ENCODE data around the gene PALLD.

Gene PALLD

DNA sequence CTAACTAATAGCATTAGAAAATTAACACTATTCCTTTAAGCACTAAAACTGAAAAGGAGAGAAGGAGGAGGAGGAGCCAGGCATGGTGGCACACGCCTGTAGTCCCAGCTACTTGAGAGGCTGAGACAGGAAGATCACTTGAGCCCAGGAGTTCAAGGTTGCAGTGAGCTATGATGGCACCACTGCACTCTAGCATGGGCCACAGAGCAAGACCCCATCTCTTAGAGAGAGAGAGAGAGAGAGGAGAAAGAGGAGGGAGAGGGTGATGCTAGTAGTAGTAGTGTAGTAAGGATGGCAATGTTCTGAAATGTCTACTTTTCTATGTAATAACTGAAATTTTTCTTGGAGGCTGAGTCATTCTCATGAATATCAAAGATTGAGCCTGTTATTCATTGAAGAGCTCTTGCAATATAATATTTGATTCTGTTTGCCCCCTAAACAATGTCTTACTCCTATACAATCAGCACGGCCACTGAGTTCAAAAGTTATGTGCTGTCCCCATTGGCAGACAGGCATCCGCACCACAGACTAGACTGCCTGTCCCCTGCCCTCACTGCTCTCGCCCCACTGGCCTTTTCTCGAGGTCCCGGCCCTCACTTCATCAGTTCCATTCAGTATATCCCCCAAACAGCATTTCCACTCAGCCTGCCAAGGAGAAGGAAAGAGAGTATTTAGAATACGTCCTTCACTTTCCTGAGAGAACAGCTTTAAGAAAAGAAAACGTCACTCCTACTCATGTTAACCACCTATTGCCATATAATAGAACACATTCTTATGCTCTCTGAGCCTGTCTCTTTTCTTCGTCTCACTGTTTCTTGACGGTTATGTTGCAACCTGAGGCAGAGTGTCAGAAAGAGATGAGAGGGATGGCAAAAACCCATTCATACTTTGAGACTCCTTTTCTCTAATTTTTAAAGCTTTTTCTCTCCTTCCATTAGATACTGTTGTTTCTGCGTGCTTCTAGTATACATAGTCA lies 238.1 kb downstream of the PALLD start:
- no peak for DNase-seq (ENCODE audit: low spot score)

DNA sequence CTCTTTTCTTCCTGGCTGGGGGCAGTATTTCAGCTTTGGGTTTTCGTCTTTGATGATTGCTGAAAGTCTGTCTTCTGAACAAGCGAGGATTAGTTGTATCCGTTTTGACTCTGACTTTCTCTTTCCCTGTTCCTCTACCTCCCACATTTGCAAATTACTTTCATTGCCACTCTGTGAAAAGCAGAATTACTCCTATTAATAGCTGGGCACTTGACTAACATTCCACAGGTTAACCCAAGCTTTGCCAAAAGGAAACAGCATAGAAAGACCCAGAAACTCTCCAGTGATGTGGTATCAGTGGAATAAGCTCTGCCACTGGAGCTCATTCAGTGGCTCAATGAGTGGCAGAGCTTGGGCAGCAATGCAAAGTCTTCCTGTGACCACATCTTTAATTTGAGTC lies 238.9 kb downstream of the PALLD start:
- DNase-seq (ENCODE audit: low spot score) = no peak

DNA sequence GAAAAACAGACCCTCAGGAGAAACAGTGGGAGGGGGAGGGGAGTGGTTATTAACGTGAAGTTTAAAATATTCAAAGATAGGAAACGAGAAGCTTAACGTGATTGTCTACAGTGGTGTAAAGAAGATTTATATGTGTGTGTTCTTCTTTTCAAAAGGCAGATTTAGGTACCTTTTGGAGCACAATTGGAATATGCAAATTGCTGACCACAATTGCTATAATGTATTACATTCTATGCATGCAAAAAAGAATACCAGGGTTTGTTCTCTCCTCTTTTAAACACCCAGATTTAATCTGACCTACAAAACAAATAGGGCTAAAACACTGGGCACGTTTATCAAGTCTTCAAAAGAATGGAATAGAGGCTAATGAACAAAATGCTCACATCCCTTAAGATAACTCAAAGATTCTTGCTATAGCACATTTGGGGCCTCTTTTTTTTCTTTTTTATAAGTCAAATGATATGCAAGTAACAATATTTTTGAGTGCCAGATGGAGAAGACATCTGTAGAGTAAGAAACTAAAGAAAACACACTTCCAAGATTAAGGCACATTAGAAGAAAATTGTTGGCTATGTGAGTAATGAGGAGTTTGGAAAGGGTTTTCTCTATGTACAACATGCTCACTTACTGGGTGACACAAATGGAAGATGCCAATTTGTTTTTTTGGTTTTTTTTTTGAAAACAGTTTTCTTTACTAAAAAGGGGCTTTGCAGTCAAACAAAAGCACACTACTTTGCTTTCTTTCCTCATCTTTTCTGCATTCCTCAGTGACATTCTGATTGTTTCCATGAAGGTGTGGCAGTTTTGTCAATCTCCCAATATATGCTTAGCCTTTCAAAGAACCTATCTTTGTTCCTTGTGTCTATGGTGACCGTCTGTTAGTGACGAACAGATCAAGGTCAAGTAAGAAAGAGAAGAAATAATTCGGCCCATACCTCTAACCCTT lies 240.3 kb downstream of the PALLD start:
- no peak for DNase-seq (ENCODE audit: low spot score)

DNA sequence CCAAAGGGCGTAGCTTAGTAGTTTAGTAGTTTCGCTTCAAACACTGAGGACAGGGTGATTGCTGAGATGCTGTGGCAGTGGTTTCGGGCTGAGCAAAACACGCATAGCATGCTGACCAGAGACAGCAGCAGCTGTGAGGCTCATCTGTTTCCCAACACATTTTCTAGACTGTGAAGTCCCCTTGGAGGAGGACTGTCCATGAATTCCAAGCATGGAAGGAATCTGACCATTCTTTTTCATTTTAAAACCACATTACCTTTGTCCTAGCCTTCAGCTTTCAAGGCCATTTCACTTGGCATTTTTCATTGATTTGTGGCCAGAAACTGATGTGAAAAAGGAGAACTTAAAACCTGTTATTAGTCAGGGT lies 240.9 kb downstream of the PALLD start:
- DNase-seq (ENCODE audit: low spot score) = peak; percentile 71

DNA sequence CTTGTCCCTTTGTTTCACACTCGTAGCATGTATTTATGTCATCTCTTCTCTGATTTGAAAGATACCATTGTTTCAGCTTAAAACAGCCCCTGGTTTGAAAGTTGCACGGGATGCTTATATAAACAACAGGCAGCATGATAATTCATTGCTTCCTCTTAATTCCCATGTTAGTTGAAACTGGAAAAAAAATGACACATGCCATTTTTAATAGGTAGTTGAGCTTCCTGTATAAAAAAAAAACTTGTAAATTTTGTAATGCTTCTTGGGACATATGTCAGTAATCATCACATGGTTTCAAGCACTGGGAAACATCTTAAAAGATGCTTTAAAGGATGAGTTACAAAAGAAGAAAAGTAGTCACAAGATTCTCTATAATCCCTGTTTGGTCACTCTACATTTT lies 243.0 kb downstream of the PALLD start:
- DNase-seq (ENCODE audit: low spot score) = no peak

DNA sequence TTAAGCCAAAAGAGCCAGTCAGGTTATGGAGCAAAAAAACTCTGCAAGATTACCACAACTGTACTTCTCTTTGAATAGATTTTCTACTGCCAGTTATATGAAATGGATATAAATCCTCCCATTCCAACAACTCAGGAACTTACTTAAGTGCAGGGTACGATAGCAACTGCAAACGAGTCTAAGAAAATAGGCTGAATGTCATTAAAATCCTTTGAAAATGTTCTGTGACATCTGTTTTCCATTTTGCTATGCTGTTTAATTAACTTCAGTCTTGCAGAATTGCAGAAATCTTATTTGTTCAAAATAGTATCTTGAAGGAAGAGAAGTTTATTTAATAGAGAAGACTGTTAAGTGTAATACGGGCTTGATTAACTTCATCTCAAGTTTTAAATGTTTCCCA lies 243.8 kb downstream of the PALLD start:
- no peak for DNase-seq (ENCODE audit: low spot score)

DNA sequence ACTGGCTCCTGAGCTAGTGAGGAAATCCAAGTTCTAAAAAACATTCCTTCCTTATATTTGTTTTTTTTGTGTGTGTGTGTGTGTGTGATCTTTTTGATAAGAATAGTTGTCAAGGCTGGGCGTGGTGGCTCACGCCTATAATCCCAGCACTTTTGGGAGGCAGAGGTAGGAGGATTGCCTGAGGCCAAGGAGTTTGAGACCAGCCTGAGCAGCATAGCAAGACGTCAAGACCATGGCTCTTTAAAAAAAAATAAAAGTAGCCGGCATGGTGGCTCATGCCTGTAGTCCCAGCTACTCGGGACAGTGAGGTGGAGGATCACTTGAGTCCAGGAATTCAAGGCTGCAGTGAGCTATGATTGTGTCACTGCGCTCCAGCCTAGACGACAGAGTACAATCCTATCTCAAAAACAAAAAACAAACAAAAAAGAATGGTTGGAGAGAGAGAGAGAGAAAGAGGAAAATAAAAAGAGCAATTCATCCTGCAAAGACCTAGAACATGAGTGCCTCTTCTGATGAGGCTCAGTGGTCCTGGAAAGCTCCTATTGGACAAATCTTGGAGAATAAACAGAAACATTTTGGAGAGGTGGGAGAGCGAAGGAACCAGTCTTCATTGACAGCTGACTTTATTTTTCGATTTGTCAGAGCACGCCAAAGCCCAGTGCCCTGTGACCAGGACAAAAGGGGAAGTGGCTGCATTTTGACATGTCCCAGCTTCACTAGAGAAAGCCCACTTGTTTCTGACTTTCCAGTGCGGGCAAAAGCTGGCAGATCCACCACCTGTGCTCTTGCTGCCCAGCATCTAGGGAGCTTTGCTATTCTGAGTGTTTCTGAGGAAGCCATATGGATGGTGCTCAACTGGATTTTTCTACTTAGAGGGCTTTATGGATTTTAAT lies 244.7 kb downstream of the PALLD start:
- no peak for DNase-seq (ENCODE audit: low spot score)

DNA sequence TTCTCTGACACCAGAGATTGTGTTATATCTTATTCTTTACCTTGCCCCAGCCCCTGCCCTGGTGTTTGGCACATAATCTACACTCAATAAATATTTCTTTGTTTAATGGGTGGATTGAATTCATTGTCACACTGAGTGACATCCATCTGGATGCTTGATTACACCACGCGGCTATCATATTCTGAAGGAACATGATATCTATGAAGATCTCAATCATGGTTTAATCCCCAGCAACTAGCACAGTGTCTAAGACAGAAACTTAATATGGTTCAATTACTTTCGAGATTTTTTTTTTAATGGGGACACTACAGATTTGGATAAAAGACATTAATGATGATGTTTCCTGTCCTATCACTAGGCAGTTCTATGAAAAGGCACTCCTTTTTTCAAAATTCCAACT lies 246.3 kb downstream of the PALLD start:
- DNase-seq (ENCODE audit: low spot score) = no peak

DNA sequence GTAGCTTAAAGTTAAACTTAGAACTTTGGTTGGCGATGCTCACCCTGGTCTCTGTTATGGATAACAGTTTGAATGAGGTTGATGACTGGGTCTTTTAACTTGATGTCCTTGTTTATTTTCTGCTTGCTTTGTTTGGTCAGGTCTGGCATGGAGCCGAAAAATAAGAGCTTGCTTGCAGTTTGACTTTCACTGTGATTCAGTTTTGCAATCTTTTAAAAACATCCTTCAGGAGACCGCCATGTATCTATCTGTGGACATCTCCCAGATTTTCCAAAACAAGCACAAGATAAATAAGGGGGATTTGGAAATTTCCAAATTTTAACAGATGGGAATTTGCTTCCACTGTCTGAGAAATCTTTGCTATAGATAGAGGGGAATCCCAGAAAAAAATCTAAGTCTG lies 246.7 kb downstream of the PALLD start:
- DNase-seq (ENCODE audit: low spot score) = no peak

DNA sequence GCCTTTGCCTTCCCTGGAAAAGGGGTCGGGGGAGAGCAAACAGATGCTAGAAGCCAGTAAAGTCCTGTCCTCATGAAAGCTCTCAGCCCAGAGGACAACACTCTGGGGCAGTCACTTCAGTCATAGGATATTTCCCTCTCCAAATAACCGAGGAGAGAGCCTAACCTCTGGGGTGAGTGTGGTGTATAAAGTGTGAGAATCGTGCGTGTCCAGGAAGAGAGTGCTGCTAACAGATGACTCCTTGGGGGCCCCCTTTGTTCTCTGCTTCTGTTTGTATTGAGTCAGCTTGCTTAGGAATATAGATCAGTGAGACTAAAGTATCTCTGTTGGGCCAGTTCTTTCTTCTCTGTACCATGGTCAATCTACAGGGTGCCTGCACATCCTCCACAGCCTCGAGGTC lies 247.2 kb downstream of the PALLD start:
- no peak for DNase-seq (ENCODE audit: low spot score)

DNA sequence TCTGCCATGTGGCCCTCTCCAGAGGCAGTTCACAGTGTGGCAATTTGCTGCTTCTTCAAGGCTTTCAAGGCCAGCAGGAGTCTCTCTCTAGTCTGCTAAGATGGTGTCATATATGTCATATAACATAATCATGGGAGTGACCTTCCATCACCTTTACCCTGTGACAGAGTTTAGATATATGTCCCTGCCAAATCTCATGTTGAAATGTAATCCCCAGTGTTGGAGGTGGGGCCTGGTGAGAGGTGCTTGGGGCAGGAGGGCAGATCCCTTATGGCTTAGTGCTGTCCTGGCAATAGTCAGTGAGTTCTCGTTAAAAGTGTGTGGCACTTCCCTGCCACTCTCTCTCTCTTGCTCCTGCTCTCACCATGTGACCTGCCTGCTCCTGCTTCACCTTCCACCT lies 252.0 kb downstream of the PALLD start:
- no peak for DNase-seq (ENCODE audit: low spot score)

DNA sequence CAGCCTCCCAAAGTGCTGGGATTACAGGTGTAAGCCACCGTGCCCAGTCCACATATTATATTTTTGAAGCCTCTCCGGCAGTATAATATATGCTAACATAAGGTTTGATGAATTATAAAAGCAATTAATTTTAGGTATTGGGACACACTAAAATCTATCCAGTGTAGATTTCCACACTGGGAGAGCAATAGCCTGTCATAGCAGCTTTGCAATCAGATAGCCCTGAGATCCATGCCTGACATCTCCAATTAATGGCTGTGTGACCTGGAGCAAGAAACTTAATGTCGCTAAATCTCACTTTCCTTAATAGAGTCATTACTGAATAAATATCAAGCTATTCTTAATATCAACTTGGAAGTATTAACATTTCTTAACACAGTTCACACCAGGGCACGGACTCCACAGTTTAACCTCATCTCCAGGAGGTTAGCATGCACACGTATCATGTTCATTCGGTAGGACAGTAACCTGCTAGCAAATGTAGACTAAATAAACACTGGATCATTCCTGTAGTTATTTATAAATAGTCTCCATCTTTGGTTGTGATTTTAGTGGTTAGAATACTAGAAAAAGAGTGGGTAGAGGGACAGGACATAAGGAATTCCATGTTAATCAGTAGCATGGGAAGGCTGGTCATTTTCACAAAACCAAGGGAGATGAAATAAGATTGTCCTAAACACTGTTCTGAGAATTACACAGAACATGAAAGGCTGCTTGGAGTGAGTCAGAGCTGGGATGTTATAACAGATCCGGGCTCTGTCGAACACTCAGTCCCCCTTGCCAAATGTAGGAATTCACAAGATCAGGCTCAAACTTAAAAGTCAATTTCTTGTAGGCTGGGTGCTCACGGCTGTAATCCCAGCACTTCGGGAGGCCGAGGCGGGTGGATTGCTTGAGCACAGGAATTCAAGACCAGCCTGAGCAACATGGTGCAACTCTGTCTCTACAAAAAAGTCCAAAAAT lies 254.7 kb downstream of the PALLD start:
- DNase-seq (ENCODE audit: low spot score) = peak; percentile 62

DNA sequence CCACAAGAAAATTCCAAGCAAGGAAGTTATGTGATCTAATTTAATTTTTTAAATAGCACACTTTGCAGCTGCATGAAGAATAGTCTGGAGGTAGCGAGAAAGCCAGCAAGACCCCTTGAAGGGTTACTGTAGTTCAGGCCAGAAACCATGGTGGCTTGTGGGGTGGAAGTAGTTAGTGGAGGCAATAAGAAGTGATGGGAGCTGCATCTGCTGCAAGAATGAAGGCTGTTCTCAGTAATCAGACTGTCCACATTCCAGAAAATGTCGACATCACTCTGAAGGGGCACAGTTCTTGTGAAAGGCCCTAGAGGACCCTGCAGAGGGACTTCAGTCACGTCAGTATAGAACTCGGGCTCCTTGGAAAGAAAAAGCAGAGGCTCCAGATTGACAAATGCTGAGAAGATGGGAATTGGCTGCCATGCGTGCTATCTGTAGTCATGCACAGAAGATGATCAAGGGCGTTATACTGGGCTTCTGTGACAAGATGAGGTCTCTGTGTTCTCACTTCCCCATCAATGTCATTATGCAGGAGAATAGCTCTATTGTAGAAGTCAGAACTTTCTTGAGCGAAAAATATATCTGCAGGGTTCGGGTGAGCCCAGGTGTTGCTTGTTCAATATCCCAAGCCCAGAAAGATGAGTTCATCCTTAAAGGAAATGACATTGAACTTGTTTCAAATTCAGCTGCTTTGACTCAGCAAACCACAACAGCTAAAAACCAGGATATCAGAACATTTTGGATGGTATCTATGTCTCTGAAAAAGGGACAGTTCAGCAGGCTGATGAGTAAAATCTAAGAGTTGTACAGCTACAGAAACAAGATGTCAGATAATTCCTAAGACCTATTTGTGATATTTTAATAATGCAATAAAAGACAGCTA lies 259.0 kb downstream of the PALLD start:
- DNase-seq (ENCODE audit: low spot score) = no peak

DNA sequence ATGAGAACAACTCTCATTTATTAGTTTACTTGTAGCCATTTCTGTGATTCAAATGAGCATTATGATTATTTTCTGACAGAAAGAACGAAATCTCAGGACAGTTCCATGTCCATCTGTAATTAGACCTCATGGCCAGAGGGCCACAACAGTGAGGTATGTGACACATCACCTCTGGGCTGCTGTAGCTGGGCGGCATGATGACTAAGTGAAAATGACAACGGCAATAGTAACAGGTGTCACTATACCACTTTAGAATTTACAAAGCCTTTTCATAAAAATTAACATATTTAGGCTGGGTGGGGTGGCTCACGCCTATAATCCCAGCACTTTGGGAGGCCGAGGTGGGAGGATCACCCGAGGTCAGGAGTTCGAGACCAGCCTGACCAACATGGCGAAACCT lies 260.6 kb downstream of the PALLD start:
- no peak for DNase-seq (ENCODE audit: low spot score)

DNA sequence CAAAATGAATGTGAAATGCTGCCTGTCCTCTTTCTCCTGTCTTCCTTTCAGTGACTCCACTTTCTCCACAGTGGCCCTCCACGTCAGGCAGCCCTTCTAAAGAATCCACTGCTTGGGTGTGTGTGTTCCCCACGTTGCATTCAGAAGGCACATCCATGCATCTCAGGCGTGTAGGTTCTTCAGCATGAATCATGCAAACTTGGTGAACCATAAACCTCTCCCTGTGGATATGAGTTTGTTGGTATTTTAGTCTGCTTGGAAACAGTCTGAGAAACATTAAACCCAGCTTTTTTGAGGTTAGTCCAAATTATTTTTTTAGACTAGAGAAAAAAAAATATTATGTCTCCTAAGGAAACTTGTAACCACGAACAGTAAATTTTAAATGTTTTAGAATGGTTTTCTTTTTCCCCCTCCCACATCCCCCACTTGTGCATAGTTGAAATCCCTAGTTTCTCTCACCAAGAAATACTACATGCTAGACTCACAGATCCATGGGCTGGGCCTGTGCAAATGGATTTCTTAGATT lies 261.6 kb downstream of the PALLD start:
- peak; percentile 79 for DNase-seq (ENCODE audit: low spot score)

DNA sequence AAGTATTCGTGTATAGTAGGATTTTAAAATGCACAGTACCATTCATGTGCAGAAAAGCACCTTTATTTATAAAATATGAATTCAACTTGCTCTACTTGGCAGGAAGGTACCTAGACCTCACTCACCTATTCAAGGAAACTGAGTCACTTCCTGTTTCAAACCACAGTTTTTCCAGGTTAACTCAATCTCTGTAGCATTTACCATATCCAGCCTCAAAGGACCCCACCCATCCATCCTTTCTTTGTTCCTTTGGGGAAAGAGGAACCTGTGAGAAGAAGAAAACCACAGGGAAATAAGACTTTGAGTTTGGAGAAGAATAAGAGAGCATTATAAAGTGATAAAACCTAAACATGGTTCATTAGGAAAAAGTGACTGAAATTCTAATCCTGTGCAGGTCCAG lies 262.5 kb downstream of the PALLD start:
- DNase-seq (ENCODE audit: low spot score) = no peak

DNA sequence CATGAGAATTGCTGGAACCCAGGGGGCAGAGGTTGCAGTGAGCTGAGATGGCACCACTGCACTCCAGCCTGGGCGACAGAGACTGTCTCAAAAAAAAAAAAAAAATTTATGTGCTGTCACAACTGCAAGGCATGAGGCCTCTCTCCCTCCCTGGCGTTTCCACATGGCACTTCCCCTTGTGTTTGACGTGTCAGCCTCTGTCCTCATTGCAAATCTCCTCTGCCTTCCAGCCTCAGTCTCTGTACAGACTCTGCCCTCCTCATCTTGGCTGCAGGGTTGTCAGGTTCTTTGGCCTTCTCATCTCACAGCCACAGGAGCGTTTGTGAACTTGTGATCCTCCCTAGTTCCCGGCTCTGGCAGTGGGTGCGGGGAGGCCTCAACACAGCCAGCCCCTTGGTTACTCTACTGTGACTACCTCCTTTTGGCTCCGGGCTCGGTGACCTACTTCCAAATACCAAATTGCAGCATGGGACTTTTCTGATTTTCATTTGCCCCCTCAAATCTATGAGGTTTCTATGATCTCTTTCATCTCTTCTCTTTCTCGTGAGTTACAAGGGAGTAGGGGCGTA lies 263.2 kb downstream of the PALLD start:
- no peak for DNase-seq (ENCODE audit: low spot score)

DNA sequence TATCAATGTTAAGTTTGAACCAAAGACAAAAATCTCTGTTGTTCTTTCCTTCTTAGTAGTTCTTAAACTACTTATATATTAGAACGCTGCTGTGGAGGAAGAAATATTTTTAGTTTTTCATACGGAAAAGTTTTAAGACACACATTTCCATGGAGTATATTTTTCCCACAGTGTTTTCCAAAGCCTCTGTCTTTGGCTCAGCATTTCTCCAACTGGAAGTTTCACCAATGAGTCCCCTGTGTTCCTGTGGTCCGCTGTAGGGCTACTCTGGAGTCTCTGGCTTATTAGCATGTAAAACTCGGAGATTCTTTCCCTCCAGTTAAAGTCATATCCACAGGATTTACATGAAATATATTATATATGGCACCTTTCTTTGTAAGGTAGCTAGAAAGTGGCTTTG lies 264.2 kb downstream of the PALLD start:
- DNase-seq (ENCODE audit: low spot score) = no peak

DNA sequence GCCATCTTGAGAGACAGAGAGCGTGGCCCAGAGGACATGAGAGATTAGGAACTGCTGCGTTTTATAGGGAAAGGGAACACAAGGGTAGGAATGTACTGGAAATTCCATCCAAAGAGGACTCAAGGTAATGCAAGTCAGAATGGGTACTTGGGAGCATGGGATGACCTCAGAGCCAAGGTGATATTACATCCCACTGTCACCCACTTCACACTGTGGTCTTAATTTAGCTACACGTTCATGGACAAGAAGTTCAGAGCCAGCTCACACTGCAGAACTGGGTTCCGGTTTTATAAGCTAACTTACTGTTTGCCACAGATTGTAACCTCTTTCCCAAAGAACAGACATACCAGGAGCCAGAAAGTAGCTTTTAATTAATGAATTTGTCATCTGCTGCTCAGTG lies 268.5 kb downstream of the PALLD start:
- no peak for DNase-seq (ENCODE audit: low spot score)
